ENCODE results near the gene STRA6. TPM values are rescaled to one million over a fixed set of nuclear protein-coding genes. Genes with fewer than 3 reads are reported as not detected.

Gene STRA6
- total and polyA plus RNA-seq, 2 donors (not counting 1 experiment from before 2014, with no cell fraction given) = not detected

GRCh38 chr15:74130155-74130848, 72.3 kb downstream of the STRA6 start, which contains the start of gene ISLR2:
TSS of gene ISLR2 (plus strand) at chr15:74130586. CDS start at chr15:74132755, 2,169 bp downstream.
- 7% methylated on average over 35 of the region's 53 CpGs for WGBS (ENCODE audit: insufficient coverage)
- peaks cover 66 to 67% of the 10 kb centered on the region in 2 donors for H3K4me1 ChIP-seq (ENCODE audit: control insufficient read depth in 2 of 2, insufficient read depth in 2 of 2, low read length in 2 of 2)
- H3K4me1 Mint-ChIP-seq = peaks cover 51% of the 10 kb centered on the region
- H4K20me1 ChIP-seq (ENCODE audit: control insufficient read depth, insufficient read depth, low read length, poor library complexity, severe bottlenecking) = no peaks in the 10 kb centered on the region
- ATAC-seq (ENCODE audit: low read depth) = no peak
- no peak within 1 kb of the TSS for H3K27ac ChIP-seq (ENCODE audit: low read length in 2 of 2)
- H2AFZ ChIP-seq (ENCODE audit: insufficient read depth, low read depth, low read length, poor library complexity, severe bottlenecking) = no peak within 1 kb of the TSS
- no peak for TF ChIP-seq CTCF (IDR thresholded peaks at IDR 0.05)
- ChIA-PET CTCF (no interaction called here), POLR2A (no interaction called here)
- H3K9me3 ChIP-seq (ENCODE audit: control extremely low read depth in 1 of 3, control insufficient read depth in 2 of 3, insufficient read depth in 1 of 3, low read length in 2 of 3) = peaks cover 0 to 74% (median 12%) of the 10 kb centered on the region in 3 donors
- intact Hi-C loops (cut with micrococcal nuclease) = no loop called here
- peak; percentile 55 for DNase-seq
- H3K9me3 Mint-ChIP-seq (ENCODE audit: insufficient read depth) = no peaks in the 10 kb centered on the region
- H3K9ac ChIP-seq (ENCODE audit: low read length) = no peak within 1 kb of the TSS
- peaks cover 63% of the 10 kb centered on the region for H3K27me3 Mint-ChIP-seq
- no peaks in the 10 kb centered on the region for H3K36me3 ChIP-seq (replicated peaks in 1 of 2; ENCODE audit: control extremely low read depth in 1 of 2, control insufficient read depth in 1 of 2, extremely low read depth in 1 of 2, insufficient read depth in 2 of 2, low read length in 1 of 2)
- no peaks in the 10 kb centered on the region for H3K79me2 ChIP-seq (ENCODE audit: control insufficient read depth, insufficient read depth, low read length)
- H3K4me2 ChIP-seq (replicated peaks; ENCODE audit: low read depth, low read length, poor library complexity, severe bottlenecking) = peak within 1 kb of the TSS; percentile 79
- H3K27me3 ChIP-seq (replicated peaks in 1 of 4; ENCODE audit: control extremely low read depth in 1 of 4, control insufficient read depth in 3 of 4, insufficient read depth in 4 of 4, low read length in 3 of 4) = peaks cover 0 to 87% (median 55%) of the 10 kb centered on the region in 4 experiments
- H3K4me3 ChIP-seq (ENCODE audit: control extremely low read depth in 1 of 5, extremely low read depth in 1 of 5, insufficient read depth in 1 of 5, low read depth in 2 of 5, low read length in 4 of 5) = no peak within 1 kb of the TSS
- H3K4me3 Mint-ChIP-seq = peak within 1 kb of the TSS; percentile 78
- H3K27ac Mint-ChIP-seq = peak within 1 kb of the TSS; percentile 71

GRCh38 chr15:74129586-74130154, 72.9 kb downstream of the STRA6 start:
- no peaks in the 10 kb centered on the region for H3K79me2 ChIP-seq (ENCODE audit: control insufficient read depth, insufficient read depth, low read length)
- Mint-ChIP-seq H3K27ac (peak overlapping the region; percentile 56), H3K9me3 (ENCODE audit: insufficient read depth) (no peaks in the 10 kb centered on the region), H3K27me3 (peaks cover 57% of the 10 kb centered on the region), H3K4me1 (peaks cover 46% of the 10 kb centered on the region), H3K4me3 (peak overlapping the region; percentile 78)
- H3K4me2 ChIP-seq (replicated peaks; ENCODE audit: low read depth, low read length, poor library complexity, severe bottlenecking) = peak overlapping the region; percentile 79
- H3K9ac ChIP-seq (ENCODE audit: low read length) = no peak overlapping the region
- DNase-seq = peak; percentile 61
- H3K4me3 ChIP-seq (ENCODE audit: control extremely low read depth in 1 of 5, extremely low read depth in 1 of 5, insufficient read depth in 1 of 5, low read depth in 2 of 5, low read length in 4 of 5) = no peak overlapping the region
- no peak overlapping the region for H3K27ac ChIP-seq (ENCODE audit: low read length in 2 of 2)
- intact Hi-C loops (cut with micrococcal nuclease) = no loop called here
- ChIA-PET POLR2A (no interaction called here), CTCF (interaction anchor here (1.4 kb wide), 1 partner anchor 14 kb away, joined by 4 read pairs; no protein-coding TSS in a partner anchor)
- H3K9me3 ChIP-seq (ENCODE audit: control extremely low read depth in 1 of 3, control insufficient read depth in 2 of 3, insufficient read depth in 1 of 3, low read length in 2 of 3) = peaks cover 0 to 68% (median 12%) of the 10 kb centered on the region in 3 donors
- H3K4me1 ChIP-seq (ENCODE audit: control insufficient read depth in 2 of 2, insufficient read depth in 2 of 2, low read length in 2 of 2) = peaks cover 64 to 66% of the 10 kb centered on the region in 2 donors
- 8% methylated on average over 37 of the region's 40 CpGs for WGBS (ENCODE audit: insufficient coverage)
- H4K20me1 ChIP-seq (ENCODE audit: control insufficient read depth, insufficient read depth, low read length, poor library complexity, severe bottlenecking) = no peaks in the 10 kb centered on the region
- H3K36me3 ChIP-seq (replicated peaks in 1 of 2; ENCODE audit: control extremely low read depth in 1 of 2, control insufficient read depth in 1 of 2, extremely low read depth in 1 of 2, insufficient read depth in 2 of 2, low read length in 1 of 2) = no peaks in the 10 kb centered on the region
- no peak overlapping the region for H2AFZ ChIP-seq (ENCODE audit: insufficient read depth, low read depth, low read length, poor library complexity, severe bottlenecking)
- TF ChIP-seq EZH2 (IDR thresholded peaks at IDR 0.05; ENCODE audit: borderline replicate concordance, insufficient read depth, low read depth, low read length, poor library complexity, severe bottlenecking) = peak; percentile 88
- TF ChIP-seq CTCF (IDR thresholded peaks at IDR 0.05) = no peak
- no peak for ATAC-seq (ENCODE audit: low read depth)
- peaks cover 0 to 81% (median 49%) of the 10 kb centered on the region in 4 experiments for H3K27me3 ChIP-seq (replicated peaks in 1 of 4; ENCODE audit: control extremely low read depth in 1 of 4, control insufficient read depth in 3 of 4, insufficient read depth in 4 of 4, low read length in 3 of 4)
